GM12878 (cell line): ENCODE data around the gene SPRR3. TPM values are rescaled to one million over a fixed set of nuclear protein-coding genes. Genes with fewer than 3 reads are reported as not detected.
"Not testable (repeated sequence)": the region's sequence is repeated elsewhere in the genome, so short reads cannot be mapped to it uniquely, and the experiment has no call there.

ENCODE experiments used
- ATAC-seq: fragments of 200-7000 bp; cut with Tn5 transposase; 3 replicates; pipeline ENCODE4 v1.9.1; 2020; ENCODE audit warnings: mild to moderate bottlenecking, moderate library complexity
- BruUV-seq: library from RNA; stranded (reverse); fragments of 400-500 nt; replicated peaks from 2 replicates; lab custom pipeline; 2021; lab: Mats Ljungman, UMichigan
- CTCF ChIA-PET: fragments of 300-600 bp; sonication (Branson Sonifier 250); formaldehyde crosslinking; extraction: SDS; loops from one replicate; lab custom pipeline; 2021; ENCODE audit warnings: inconsistent platforms; lab: Yijun Ruan, JAX
- POLR2A ChIA-PET: fragments of 350-600 bp; formaldehyde crosslinking; extraction: SDS; loops from one replicate; lab custom pipeline; 2021; ENCODE audit warnings: inconsistent platforms; lab: Charles Lee
- RAD21 ChIA-PET: fragments of 300-600 bp; sonication (Branson Sonifier 250); formaldehyde crosslinking; loops from one replicate; lab custom pipeline; 2023; ENCODE audit warnings: antibody characterized with exemption; ENCODE audit not compliant: unreplicated experiment; lab: Charles Lee
- SMC1A ChIA-PET: fragments of 300-600 bp; sonication (Branson Sonifier 250); formaldehyde crosslinking; loops from one replicate; lab custom pipeline; 2023; ENCODE audit not compliant: unreplicated experiment, uncharacterized antibody; lab: Charles Lee
- DNase-seq: peaks from one replicate; pipeline ENCODE4 v3.0.0-alpha.2; 2011; ENCODE audit warnings: low read depth, low spot score
- FAIRE-seq: peaks from 3 replicates; lab custom pipeline; 2011; peaks lifted over from hg19 to GRCh38; lab: Jason Lieb, UNC
- H2AFZ ChIP-seq: 2 replicates; pipeline ENCODE4 v1.6.0; 2011; ENCODE audit warnings: low read depth, low read length, control low read depth; ENCODE audit not compliant: control insufficient read depth
- H3K27ac ChIP-seq: 2 replicates; pipeline ENCODE4 v1.5.1; 2011; ENCODE audit warnings: control low read depth; ENCODE audit not compliant: control insufficient read depth, insufficient read depth
- H3K27me3 ChIP-seq, 2 experiments: replicated peaks in 1 of 2; 2 replicates each; pipeline versions ENCODE4 v1.6.0 to v1.6.1; 2011; ENCODE audit warnings: low read length in 1 of 2; ENCODE audit not compliant: control insufficient read depth in 2 of 2, insufficient read depth in 2 of 2
- H3K36me3 ChIP-seq, 2 experiments: 2 replicates each; pipeline ENCODE4 v1.5.1; 2011; ENCODE audit warnings: low read length in 1 of 2; ENCODE audit not compliant: control insufficient read depth in 2 of 2, insufficient read depth in 2 of 2
- H3K4me1 ChIP-seq: 2 replicates; pipeline ENCODE4 v1.6.1; 2011; ENCODE audit warnings: mild to moderate bottlenecking, low read length, moderate library complexity, mixed read lengths; ENCODE audit not compliant: control insufficient read depth, insufficient read depth
- H3K4me2 ChIP-seq: 2 replicates; pipeline ENCODE4 v1.6.0; 2011; ENCODE audit warnings: control low read depth; ENCODE audit not compliant: control insufficient read depth, insufficient read depth
- H3K4me3 ChIP-seq: fragments of 200-600 bp; sonication (generic); 2 replicates; pipeline ENCODE4 v1.5.1; 2016
- H3K79me2 ChIP-seq: 2 replicates; pipeline ENCODE4 v1.6.0; 2011; ENCODE audit warnings: low read length; ENCODE audit not compliant: control insufficient read depth, insufficient read depth
- H3K9ac ChIP-seq: 2 replicates; pipeline ENCODE4 v1.8.0; 2011; ENCODE audit warnings: low read length, control low read depth, mixed read lengths; ENCODE audit not compliant: control insufficient read depth, insufficient read depth
- H3K9me3 ChIP-seq: replicated peaks from 3 replicates; pipeline ENCODE4 v1.5.1; 2011; ENCODE audit warnings: mild to moderate bottlenecking, low read length; ENCODE audit not compliant: control insufficient read depth, insufficient read depth
- H4K20me1 ChIP-seq: 2 replicates; pipeline ENCODE4 v1.6.0; 2011; ENCODE audit not compliant: control insufficient read depth, insufficient read depth
- ATF7 ChIP-seq: fragments of 450-650 bp; IDR thresholded peaks from 2 replicates; pipeline ENCODE4 v1.6.1; 2016; ENCODE audit warnings: low read depth, mild to moderate bottlenecking
- DPF2 ChIP-seq: fragments of 450-650 bp; IDR thresholded peaks from 2 replicates; pipeline ENCODE4 v1.6.1; 2017; ENCODE audit warnings: mild to moderate bottlenecking
- FOS ChIP-seq: IDR thresholded peaks from 3 replicates; pipeline ENCODE4 v1.6.1; 2011; ENCODE audit warnings: borderline replicate concordance; ENCODE audit not compliant: insufficient read length; ENCODE audit errors: extremely low read depth
- GATAD2B ChIP-seq: fragments of 450-650 bp; conservative IDR thresholded peaks from 2 replicates; pipeline ENCODE4 v1.6.1; 2017; ENCODE audit warnings: low read depth, mild to moderate bottlenecking, moderate library complexity
- HDAC2 ChIP-seq: fragments of 200-600 bp; sonication (generic); IDR thresholded peaks from 2 replicates; pipeline ENCODE4 v1.6.1; 2017
- MEF2B ChIP-seq: fragments of 450-650 bp; IDR thresholded peaks from 2 replicates; pipeline ENCODE4 v1.6.1; 2018; ENCODE audit warnings: mild to moderate bottlenecking, moderate library complexity; ENCODE audit not compliant: partially characterized antibody, poor library complexity, severe bottlenecking
- PAX8 ChIP-seq: fragments of 450-650 bp; IDR thresholded peaks from 2 replicates; pipeline ENCODE4 v1.6.1; 2017; ENCODE audit warnings: mild to moderate bottlenecking, moderate library complexity
- SPI1 ChIP-seq: IDR thresholded peaks from 2 replicates; pipeline ENCODE4 v1.6.1; 2011; ENCODE audit warnings: low read depth, mild to moderate bottlenecking, low read length, moderate library complexity, borderline replicate concordance; ENCODE audit not compliant: insufficient read depth
- TAF1 ChIP-seq: IDR thresholded peaks from 2 replicates; pipeline ENCODE4 v1.6.1; 2011; ENCODE audit warnings: mild to moderate bottlenecking, low read depth, low read length, borderline replicate concordance
- TCF3 ChIP-seq: IDR thresholded peaks from 2 replicates; pipeline ENCODE4 v1.6.1; 2012; ENCODE audit warnings: low read depth, mild to moderate bottlenecking, low read length, borderline replicate concordance; ENCODE audit not compliant: insufficient read depth
- WGBS: methylation state at CpG from one replicate; pipeline ENCODE4 v1.1.6; 2016; ENCODE audit warnings: low lambda C conversion rate; ENCODE audit not compliant: insufficient replicate concordance, insufficient coverage; ENCODE audit errors: missing lambda C conversion rate; 5-methylcytosine and 5-hydroxymethylcytosine counted together
- in situ Hi-C: fragments of 300-500 bp; cut with MboI; formaldehyde crosslinking; loops from 9 replicates; pipeline ENCODE4 v1.14.3; 2018; ENCODE audit warnings: mixed read lengths
- intact Hi-C: fragments of 100-400 bp; cut with micrococcal nuclease; formaldehyde crosslinking; loops from one replicate; pipeline ENCODE4 v1.14.2; 2022; ENCODE audit not compliant: unreplicated experiment
- polyA plus RNA-seq, 11 experiments: library from polyadenylated mRNA; depleted of rRNA in 4 of 11; unstranded in 6 of 11; stranded (reverse) in 5 of 11; fragments of >200 nt; fragmentation: Nextera tagmentation in 4 of 11; fragmentation: Illumina TruSeq in 1 of 11; extraction: Ambion mirVana in 4 of 11; extraction: Trizol in 1 of 11; gene quantifications; 1 replicate in 1 of 11; 2 replicates in 10 of 11; pipeline versions ENCODE4 v1.2.1 to v1.2.3, GENCODE V29; 2011 to 2016; ENCODE audit warnings: inconsistent platforms in 2 of 11, missing spikeins in 2 of 11, low read depth in 1 of 11
- total RNA-seq, 4 experiments: library from RNA; depleted of rRNA in 3 of 4; stranded (reverse); fragments of >200 nt in 3 of 4; fragmentation: Illumina TruSeq in 1 of 4; extraction: Trizol in 1 of 4; gene quantifications; 2 replicates each; pipeline versions ENCODE4 v1.2.1 to v1.2.3, GENCODE V29; 2013 to 2021
- TF ChIP-seq, protein P1 (sequence below): IDR thresholded peaks from 2 replicates; pipeline ENCODE4 v1.6.1; 2011; ENCODE audit warnings: borderline replicate concordance, low read depth, mild to moderate bottlenecking, moderate library complexity, mixed read lengths, low read length; ENCODE audit not compliant: insufficient read depth; ENCODE audit errors: extremely low read length
- TF ChIP-seq, protein P2 (sequence below): IDR thresholded peaks from 2 replicates; pipeline ENCODE4 v1.6.1; 2012; ENCODE audit warnings: mild to moderate bottlenecking, low read depth, low read length

Gene SPRR3
- total and polyA plus RNA-seq, 10 of the 15 experiments (the other 5 are each of a cell fraction or from before 2014, with no cell fraction given) = not detected

DNA sequence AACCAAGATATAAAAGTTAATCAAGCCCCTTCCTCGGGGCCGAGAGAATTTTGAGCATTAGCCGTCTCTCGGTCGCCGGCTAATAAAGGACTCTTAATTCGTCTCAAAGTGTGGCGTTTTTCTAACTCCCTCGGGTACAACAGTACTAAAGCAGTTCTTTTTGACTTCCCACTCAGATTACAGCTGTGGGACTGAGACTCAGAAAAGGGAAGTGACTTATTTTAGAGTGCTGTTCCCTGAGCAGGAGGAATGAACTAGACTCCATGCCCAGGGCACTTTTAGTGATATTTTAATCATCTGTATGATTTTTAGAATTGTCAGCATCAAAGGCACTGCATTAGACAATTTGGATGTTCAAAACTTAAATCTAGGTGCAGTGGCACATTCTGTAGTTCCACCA is 20.8 kb downstream of the SPRR3 start:
- H3K36me3 ChIP-seq, H3K4me3 ChIP-seq, H3K4me2 ChIP-seq, FAIRE-seq, H3K27me3 ChIP-seq, H3K79me2 ChIP-seq, H2AFZ ChIP-seq, H4K20me1 ChIP-seq, in situ Hi-C loops, SMC1A ChIA-PET, ATAC-seq, CTCF ChIA-PET, H3K4me1 ChIP-seq, H3K9ac ChIP-seq, BruUV-seq, RAD21 ChIA-PET, intact Hi-C loops, DNase-seq, H3K9me3 ChIP-seq, H3K27ac ChIP-seq: not testable (repeated sequence)
- POLR2A ChIA-PET = interaction anchor here (0.6 kb wide), 1 partner anchor 9 kb away, joined by 3 read pairs; the partner anchor contains the start of gene SPRR1B
- peak; percentile 79; the same call in 1 of the 2 replicates for TF ChIP-seq SPI1
- peak; percentile 42 for TF ChIP-seq MEF2B
- 11% methylated on average over 9 of the region's 9 CpGs for WGBS

DNA sequence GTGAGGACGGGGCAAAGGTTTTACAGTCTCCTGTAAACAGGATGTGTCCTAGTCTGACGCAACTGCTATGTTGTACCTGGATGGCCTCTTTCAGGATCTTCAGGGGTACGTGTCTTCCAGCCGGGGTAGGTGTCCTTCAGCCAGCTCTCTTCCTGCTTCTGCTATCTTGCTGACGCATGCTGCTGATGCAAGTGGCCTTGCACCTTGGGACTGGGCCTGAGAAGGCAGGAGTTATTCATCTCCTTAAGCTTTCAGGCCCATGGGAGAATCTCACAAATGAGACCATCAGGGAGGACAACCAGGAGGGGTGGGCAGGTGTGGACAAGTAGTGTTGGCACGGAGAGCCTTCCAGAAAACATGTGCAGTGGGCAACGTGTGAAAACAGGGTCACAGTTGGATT is 21.6 kb downstream of the SPRR3 start:
- BruUV-seq = no TSS peak
- Histone ChIP-seq H3K9ac (no peak overlapping the region), H3K79me2 (no peaks in the 10 kb centered on the region), H3K4me1 (no peaks in the 10 kb centered on the region), H3K4me3 (no peak overlapping the region), H3K36me3 (no peaks in the 10 kb centered on the region), H3K4me2 (no peak overlapping the region), H3K27ac (no peak overlapping the region), H2AFZ (no peak overlapping the region), H3K9me3 (no peaks in the 10 kb centered on the region; the same call in 2 of the 3 replicates), H3K27me3 (0 out of 4 replicates have a peak, but pooled peaks cover 0 to 3% of the 10 kb centered on the region in 2 experiments), H4K20me1 (no peaks in the 10 kb centered on the region)
- ATAC-seq = no peak
- RAD21 ChIA-PET = no interaction called here
- DNase-seq = no peak
- in situ Hi-C loops = no loop called here
- TF ChIP-seq DPF2 (no peak), FOS (no peak), HDAC2 (no peak), TCF3 (no peak), TAF1 (no peak), PAX8 (no peak), GATAD2B (no peak), ATF7 (no peak)
- TF ChIP-seq, protein P1, sequence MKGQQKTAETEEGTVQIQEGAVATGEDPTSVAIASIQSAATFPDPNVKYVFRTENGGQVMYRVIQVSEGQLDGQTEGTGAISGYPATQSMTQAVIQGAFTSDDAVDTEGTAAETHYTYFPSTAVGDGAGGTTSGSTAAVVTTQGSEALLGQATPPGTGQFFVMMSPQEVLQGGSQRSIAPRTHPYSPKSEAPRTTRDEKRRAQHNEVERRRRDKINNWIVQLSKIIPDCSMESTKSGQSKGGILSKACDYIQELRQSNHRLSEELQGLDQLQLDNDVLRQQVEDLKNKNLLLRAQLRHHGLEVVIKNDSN = no peak
- TF ChIP-seq, protein P2, sequence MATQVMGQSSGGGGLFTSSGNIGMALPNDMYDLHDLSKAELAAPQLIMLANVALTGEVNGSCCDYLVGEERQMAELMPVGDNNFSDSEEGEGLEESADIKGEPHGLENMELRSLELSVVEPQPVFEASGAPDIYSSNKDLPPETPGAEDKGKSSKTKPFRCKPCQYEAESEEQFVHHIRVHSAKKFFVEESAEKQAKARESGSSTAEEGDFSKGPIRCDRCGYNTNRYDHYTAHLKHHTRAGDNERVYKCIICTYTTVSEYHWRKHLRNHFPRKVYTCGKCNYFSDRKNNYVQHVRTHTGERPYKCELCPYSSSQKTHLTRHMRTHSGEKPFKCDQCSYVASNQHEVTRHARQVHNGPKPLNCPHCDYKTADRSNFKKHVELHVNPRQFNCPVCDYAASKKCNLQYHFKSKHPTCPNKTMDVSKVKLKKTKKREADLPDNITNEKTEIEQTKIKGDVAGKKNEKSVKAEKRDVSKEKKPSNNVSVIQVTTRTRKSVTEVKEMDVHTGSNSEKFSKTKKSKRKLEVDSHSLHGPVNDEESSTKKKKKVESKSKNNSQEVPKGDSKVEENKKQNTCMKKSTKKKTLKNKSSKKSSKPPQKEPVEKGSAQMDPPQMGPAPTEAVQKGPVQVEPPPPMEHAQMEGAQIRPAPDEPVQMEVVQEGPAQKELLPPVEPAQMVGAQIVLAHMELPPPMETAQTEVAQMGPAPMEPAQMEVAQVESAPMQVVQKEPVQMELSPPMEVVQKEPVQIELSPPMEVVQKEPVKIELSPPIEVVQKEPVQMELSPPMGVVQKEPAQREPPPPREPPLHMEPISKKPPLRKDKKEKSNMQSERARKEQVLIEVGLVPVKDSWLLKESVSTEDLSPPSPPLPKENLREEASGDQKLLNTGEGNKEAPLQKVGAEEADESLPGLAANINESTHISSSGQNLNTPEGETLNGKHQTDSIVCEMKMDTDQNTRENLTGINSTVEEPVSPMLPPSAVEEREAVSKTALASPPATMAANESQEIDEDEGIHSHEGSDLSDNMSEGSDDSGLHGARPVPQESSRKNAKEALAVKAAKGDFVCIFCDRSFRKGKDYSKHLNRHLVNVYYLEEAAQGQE = no peak
- FAIRE-seq = no peak
- POLR2A ChIA-PET = no interaction called here
- intact Hi-C loops = no loop called here
- SMC1A ChIA-PET = no interaction called here
- WGBS = 47% methylated on average over 7 of the region's 7 CpGs
- CTCF ChIA-PET = interaction anchor here (1.4 kb wide), 1 partner anchor 171 kb away, joined by 3 read pairs; no protein-coding TSS in a partner anchor
